SK-N-SH treated with all-trans-retinoic acid at 6 μM for 48 hours (cell line): ENCODE data around the gene FPGS.

ENCODE experiments used
- ARNTL ChIP-seq: fragments of 450-650 bp; formaldehyde crosslinking; IDR thresholded peaks from 2 replicates; pipeline ENCODE4 v1.5.0; 2020; ENCODE audit warnings: low read depth, mild to moderate bottlenecking, moderate library complexity, borderline replicate concordance
- OSR1 ChIP-seq: fragments of 250-450 bp; sonication (Bioruptor Pico); IDR thresholded peaks from 2 replicates; pipeline ENCODE4 v1.8.0; 2022; ENCODE audit warnings: moderate library complexity, mild to moderate bottlenecking, inconsistent platforms
- PATZ1 ChIP-seq: fragments of 250-450 bp; sonication (Bioruptor Pico); IDR thresholded peaks from 2 replicates; pipeline ENCODE4 v1.8.0; 2020; ENCODE audit warnings: mild to moderate bottlenecking, moderate library complexity, borderline replicate concordance
- POU6F1 ChIP-seq: fragments of 250-450 bp; sonication (Bioruptor Pico); IDR thresholded peaks from 2 replicates; pipeline ENCODE4 v1.8.0; 2021; ENCODE audit warnings: low read depth, mild to moderate bottlenecking, moderate library complexity, borderline replicate concordance
- PPARA ChIP-seq: fragments of 250-450 bp; sonication (Bioruptor Pico); IDR thresholded peaks from 2 replicates; pipeline ENCODE4 v1.5.0; 2020; ENCODE audit warnings: mild to moderate bottlenecking, borderline replicate concordance
- ZFP3 ChIP-seq: fragments of 250-450 bp; sonication (Bioruptor Pico); IDR thresholded peaks from 2 replicates; pipeline ENCODE4 v1.5.0; 2020; ENCODE audit warnings: mild to moderate bottlenecking, moderate library complexity
- TF ChIP-seq, protein P1 (sequence below): fragments of 250-450 bp; sonication (Bioruptor Pico); IDR thresholded peaks from 2 replicates; pipeline ENCODE4 v1.5.1; 2021; ENCODE audit warnings: mild to moderate bottlenecking, moderate library complexity

DNA sequence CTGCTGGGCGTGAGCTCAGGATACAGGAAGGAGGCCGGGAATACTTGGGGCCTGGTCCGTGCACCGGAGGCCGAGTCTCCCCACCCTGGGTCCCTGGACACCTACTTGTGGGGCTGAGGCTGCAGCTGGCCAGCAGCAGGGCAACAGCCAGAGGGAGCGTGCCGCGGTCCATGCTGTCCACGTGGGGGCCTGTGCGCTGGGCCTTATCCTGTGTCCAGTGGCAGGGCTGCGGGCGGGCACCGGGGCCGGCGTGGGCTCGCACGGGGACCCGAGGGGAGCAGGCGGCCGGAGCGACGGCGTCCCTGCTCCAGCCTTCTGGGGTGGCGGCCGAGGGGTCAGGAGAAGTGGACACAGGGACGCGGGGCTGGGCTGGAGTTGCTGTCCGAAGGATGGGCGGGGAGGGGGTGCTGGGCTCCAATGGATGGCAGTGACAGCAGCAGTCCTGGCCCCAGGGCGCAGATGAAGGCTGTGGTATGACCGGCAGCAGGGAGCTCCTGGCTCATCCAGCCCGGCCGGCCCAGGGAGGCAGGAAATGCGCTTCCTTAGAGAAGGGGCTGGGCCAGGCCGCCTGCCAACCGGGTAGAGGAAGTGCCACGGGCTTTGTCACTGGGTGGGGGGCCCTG, 51.6 kb downstream of the FPGS start, which contains the start of gene ENG:
- no peak for TF ChIP-seq PPARA (CRISPR knock-in tag)
- no peak for TF ChIP-seq OSR1 (CRISPR knock-in tag)
- no peak for TF ChIP-seq ARNTL
- TF ChIP-seq PATZ1 (CRISPR knock-in tag): no peak
- TF ChIP-seq ZFP3 (CRISPR knock-in tag): no peak
- TF ChIP-seq POU6F1 (CRISPR knock-in tag): no peak
- TF ChIP-seq, protein P1, sequence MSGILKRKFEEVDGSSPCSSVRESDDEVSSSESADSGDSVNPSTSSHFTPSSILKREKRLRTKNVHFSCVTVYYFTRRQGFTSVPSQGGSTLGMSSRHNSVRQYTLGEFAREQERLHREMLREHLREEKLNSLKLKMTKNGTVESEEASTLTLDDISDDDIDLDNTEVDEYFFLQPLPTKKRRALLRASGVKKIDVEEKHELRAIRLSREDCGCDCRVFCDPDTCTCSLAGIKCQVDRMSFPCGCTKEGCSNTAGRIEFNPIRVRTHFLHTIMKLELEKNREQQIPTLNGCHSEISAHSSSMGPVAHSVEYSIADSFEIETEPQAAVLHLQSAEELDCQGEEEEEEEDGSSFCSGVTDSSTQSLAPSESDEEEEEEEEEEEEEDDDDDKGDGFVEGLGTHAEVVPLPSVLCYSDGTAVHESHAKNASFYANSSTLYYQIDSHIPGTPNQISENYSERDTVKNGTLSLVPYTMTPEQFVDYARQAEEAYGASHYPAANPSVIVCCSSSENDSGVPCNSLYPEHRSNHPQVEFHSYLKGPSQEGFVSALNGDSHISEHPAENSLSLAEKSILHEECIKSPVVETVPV (CRISPR knock-in tag): no peak
